Kidney capillary endothelial cell (primary cell): ENCODE data around the gene ABCC2.
"Not testable (repeated sequence)": the region's sequence is repeated elsewhere in the genome, so short reads cannot be mapped to it uniquely, and the experiment has no call there.

Experiments used
- DNase-seq: peaks from one replicate; pipeline ENCODE4 v3.0.0-alpha.2; 2018; ENCODE audit warnings: low spot score

ABCC2 gene

DNA sequence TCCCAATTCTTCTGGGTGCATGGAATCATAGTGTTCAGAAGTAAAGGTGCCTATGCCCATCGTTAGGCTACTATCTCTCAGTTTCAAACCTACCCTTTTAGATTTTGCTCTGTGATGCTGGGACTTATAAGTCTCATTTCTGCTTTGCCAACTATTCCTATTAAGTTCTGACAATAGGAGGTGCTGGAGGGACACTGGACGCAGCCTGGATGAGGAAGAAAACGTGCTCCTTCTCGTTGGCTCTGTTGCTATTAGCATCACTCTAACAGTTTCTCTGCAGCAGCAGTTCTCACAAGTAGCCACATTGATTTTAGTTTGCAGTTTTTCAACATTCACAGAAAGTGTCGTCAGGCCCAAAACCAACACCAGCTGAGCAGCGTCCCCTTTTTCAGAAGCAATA, 72.4 kb downstream of the ABCC2 start:
- peak; percentile 44 for DNase-seq

DNA sequence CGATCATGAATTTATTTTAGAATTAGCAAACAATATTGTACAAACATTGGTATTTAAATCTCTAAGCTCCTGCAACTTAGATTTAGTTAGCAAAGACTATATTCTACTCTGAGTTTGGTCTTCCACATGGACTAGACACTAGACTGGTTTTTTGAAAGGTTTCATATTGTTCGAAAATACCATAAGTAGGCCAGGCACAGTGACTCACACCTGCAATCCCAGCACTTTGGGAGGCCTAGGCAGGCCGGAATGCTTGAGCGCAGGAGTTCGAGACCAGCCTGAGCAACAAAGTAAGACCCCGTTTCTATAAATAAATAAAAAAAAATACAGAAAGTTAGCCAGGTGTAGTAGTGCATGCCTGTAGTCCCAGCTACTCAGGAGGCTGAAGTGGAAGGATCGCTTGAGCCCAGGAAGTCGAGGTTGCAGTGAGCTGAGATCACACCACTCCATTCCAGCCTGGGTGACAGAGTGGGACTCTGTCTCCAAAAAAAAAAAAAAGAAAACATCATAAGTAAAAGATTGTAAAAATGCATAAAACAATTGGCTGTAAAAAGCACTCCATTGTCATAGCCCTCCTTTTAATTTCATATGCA, 73.1 kb downstream of the ABCC2 start:
- no peak for DNase-seq

- no peak for DNase-seq
Measured at GRCh38 chr10:99858849-99859248, 76.4 kb downstream of the ABCC2 start.

DNA sequence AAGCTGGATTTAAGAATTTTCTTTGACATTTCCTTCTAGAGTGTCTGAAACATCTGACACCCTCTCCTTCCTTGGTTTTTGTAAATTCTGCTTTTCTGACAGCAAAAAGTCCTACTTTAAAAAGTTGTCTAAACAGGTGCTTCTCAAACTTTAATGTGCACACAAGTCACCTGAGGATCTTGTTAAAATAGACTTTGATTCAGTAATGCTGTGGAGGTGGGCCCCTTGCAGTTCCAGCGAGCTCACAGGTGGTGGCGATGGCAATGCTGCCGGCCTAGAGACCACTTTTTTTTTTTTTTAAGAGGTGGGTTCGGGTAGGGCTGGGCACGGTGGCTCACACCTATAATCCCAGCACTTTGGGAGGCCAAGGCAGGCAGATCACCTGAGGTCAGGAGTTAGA, 77.1 kb downstream of the ABCC2 start:
- no peak for DNase-seq

- DNase-seq, result no peak
Measured at GRCh38 chr10:99860466-99860865, 78.0 kb downstream of the ABCC2 start.

GRCh38 chr10:99863535-99864240, 81.2 kb downstream of the ABCC2 start:
- DNase-seq, result peak; percentile 36

GRCh38 chr10:99867250-99867649, 84.8 kb downstream of the ABCC2 start:
- not testable (repeated sequence) for DNase-seq

DNA sequence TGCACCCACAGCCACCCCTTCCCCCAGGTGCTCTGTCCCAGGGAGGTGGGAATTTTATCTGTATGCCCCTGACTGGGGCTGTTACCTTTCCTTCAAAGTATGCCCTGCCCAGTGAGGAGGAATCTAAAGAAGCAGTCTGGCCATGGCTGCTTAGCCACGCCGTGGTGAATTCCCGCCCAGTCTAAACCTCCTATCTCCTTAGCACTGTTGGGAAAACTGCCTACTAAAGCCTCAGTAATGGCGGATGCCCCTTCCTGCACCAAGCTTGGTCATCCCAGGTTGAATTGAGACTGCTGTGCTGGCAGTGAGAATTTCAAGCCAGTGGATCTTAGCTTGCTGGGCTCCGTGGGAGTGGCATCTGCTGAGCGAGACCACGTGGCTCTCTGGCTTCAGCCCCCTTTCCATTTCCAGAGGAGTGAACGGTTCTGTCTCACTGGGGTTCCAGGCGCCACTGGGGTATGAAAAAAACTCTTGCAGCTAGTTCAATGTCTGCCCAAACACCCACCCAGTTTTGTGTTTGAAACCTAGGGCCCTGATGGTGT, 87.2 kb downstream of the ABCC2 start:
- DNase-seq, result no peak

- no peak for DNase-seq
Measured at GRCh38 chr10:99870123-99870730, 87.8 kb downstream of the ABCC2 start.

- DNase-seq, result no peak
Measured at GRCh38 chr10:99872367-99873162, 90.1 kb downstream of the ABCC2 start.

- no peak for DNase-seq
Measured at GRCh38 chr10:99873846-99874245, 91.4 kb downstream of the ABCC2 start.

DNA sequence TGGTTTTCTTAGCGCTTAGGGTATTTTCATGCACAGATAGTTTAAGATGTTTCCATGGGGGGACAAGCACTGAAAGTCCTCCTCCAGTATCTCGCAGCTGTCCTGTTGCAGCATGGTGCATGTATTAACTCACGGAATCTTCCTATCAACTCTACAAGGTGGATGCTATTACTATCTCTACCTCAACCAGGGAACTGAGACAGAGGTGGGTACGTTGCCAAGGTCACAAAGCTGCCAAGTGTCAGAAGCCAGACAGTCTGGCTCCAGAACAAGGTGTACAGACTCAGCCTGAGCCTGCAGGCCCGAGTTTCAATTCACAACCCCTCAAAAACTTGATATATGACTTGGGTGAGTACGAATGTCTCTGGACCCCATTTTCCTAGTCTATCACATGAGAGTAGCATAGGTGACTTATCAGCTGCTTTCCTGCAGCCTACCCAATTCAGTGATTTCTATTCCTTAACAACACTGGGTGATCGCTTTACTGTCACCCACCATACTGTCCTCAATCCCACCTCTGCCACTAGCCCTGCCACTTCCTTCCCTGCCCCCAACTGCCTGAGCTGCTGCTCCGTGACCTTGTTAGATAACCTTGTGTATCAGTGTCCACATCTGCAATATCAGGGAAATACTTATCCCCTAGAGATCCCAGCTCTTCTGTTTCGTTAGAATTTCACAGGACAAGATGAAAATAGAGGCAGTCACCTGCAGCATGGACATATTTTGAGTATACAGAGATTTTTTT, 92.1 kb downstream of the ABCC2 start:
- DNase-seq, result no peak

- no peak for DNase-seq
Measured at GRCh38 chr10:99875473-99875872, 93.0 kb downstream of the ABCC2 start.

DNA sequence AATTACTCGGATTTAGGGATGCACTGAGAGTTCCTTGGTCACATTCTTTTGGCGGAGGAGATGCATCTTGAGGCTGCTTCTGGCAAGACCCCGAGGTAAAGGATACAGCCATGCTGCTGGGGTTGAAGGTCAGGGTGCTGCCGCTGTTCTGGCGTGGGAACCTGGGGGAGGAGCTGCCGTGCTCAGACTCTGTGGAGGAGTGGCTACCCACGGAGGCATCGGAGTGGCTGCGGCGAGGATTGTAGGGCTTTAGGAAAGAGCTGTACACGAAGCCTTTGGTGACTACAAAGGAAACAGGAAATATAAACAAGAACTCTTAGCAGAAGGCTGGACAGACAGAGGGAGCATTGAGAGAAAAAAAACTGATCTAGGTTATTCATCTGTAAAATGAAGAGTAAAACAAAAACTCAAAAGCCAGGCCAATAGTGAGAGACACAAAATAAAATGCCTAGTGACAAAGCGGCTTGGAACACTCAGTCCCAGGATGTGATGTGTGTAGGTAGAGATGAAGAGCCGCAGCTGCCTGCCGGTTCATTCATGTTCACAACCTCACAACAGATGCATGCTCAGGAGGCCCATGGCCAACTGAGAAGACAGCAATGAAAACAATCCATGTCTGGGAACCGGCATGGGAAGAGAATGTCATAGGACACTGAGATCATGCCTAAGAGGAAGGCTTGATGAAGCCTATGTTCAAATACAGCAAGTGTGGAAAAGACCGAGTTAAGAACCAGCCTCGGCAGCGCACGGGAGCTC, 97.8 kb downstream of the ABCC2 start:
- DNase-seq, result peak; percentile 78

GRCh38 chr10:99881371-99881770, 98.9 kb downstream of the ABCC2 start:
- peak; percentile 35 for DNase-seq

GRCh38 chr10:99883523-99883922, 101.1 kb downstream of the ABCC2 start:
- DNase-seq, result no peak

DNA sequence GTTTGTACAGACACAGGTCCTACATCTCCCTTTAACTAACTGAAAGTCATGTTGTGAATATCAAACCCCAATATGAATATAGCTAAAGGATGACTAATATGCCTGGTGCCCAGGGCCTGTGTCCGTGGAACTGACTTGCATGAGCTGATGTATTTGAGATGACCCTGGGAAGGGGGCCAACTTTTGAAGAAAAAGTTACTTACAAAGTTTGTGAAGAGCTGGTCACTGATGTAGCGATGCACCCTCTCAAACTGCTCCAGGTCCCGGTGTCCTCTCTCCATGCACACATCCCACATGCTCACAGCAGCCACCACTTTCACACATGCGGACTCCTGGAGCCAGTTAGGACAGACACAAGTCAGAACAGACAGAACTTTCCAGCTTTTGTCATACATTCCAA, 106.2 kb downstream of the ABCC2 start:
- no peak for DNase-seq

GRCh38 chr10:99894613-99895012, 112.2 kb downstream of the ABCC2 start:
- no peak for DNase-seq

- not testable (repeated sequence) for DNase-seq
Measured at GRCh38 chr10:99895066-99895465, 112.6 kb downstream of the ABCC2 start.

DNA sequence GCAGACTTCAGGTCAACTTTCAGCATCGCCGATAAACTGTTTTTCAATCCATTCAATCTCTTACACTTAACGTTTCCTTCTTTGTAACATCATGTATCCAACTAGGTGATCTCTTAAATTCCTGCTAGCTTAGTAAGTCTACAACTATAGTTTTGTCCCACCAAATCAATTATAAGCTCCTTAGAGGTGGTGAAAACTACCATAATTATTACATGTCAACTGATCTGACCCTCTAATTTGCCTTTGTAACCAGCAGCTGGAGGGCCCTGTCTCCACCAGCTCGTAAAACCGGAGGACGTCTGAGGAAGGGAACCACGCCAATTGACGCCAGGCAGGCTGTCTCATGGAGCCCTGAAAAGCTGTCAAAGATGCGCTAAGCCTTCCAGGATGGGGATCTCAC, 113.4 kb downstream of the ABCC2 start:
- no peak for DNase-seq
